ENCODE results near the gene DHRS4.

DHRS4 gene

GRCh38 chr14:23916446-23916845, 37.1 kb upstream of the DHRS4 start:
- TF ChIP-seq, protein P1, sequence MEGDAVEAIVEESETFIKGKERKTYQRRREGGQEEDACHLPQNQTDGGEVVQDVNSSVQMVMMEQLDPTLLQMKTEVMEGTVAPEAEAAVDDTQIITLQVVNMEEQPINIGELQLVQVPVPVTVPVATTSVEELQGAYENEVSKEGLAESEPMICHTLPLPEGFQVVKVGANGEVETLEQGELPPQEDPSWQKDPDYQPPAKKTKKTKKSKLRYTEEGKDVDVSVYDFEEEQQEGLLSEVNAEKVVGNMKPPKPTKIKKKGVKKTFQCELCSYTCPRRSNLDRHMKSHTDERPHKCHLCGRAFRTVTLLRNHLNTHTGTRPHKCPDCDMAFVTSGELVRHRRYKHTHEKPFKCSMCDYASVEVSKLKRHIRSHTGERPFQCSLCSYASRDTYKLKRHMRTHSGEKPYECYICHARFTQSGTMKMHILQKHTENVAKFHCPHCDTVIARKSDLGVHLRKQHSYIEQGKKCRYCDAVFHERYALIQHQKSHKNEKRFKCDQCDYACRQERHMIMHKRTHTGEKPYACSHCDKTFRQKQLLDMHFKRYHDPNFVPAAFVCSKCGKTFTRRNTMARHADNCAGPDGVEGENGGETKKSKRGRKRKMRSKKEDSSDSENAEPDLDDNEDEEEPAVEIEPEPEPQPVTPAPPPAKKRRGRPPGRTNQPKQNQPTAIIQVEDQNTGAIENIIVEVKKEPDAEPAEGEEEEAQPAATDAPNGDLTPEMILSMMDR (IDR thresholded peaks at IDR 0.05; ENCODE audit: insufficient read depth, low read length, poor library complexity, severe bottlenecking), result no peak
- H3K4me3 ChIP-seq (replicated peaks; ENCODE audit: low read depth, low read length), result no peak overlapping the region
- H3K36me3 ChIP-seq (ENCODE audit: control insufficient read depth, insufficient read depth, low read length), result no peaks in the 10 kb centered on the region
- no peak for DNase-seq (ENCODE audit: extremely low read depth, insufficient read length)
- no peaks in the 10 kb centered on the region for H3K27me3 ChIP-seq (replicated peaks; ENCODE audit: control insufficient read depth, insufficient read depth, low read length)

GRCh38 chr14:23922545-23922944, 31.0 kb upstream of the DHRS4 start:
- no peaks in the 10 kb centered on the region for H3K36me3 ChIP-seq (ENCODE audit: control insufficient read depth, insufficient read depth, low read length)
- no peak for DNase-seq (ENCODE audit: extremely low read depth, insufficient read length)
- H3K4me3 ChIP-seq (replicated peaks; ENCODE audit: low read depth, low read length), result no peak overlapping the region
- TF ChIP-seq, protein P1 (IDR thresholded peaks at IDR 0.05; ENCODE audit: insufficient read depth, low read length, poor library complexity, severe bottlenecking), result no peak
- no peaks in the 10 kb centered on the region for H3K27me3 ChIP-seq (replicated peaks; ENCODE audit: control insufficient read depth, insufficient read depth, low read length)

DNA sequence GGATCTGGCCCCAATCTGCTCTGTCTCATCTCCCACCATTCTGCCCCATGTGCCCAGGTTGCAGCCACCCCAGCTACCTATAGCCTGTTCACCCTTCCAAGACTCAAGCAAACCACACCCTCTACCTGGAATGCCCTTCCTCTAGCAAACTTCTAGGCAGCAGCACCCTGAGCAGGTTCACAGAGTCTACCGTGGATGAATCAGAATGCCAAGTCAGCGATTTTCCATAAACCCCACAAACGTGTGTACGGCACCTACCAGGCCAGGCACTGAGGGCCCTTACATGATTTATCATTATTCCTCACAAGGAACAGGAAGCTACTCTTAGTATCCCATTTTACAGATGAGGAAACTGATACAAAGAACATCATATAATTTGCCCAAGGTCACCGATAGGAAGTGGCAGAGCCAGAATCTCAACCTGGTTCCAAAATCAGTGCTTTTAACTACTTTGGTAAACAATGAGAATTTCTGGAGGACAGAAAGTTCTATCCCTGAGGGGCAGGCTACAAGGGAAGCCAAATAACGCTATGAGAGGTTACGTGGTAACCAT, 28.0 kb upstream of the DHRS4 start:
- Histone ChIP-seq H3K4me3 (replicated peaks; ENCODE audit: low read depth, low read length) (no peak overlapping the region), H3K27me3 (replicated peaks; ENCODE audit: control insufficient read depth, insufficient read depth, low read length) (no peaks in the 10 kb centered on the region), H3K36me3 (ENCODE audit: control insufficient read depth, insufficient read depth, low read length) (no peaks in the 10 kb centered on the region)
- TF ChIP-seq, protein P1 (IDR thresholded peaks at IDR 0.05; ENCODE audit: insufficient read depth, low read length, poor library complexity, severe bottlenecking), result no peak
- DNase-seq (ENCODE audit: extremely low read depth, insufficient read length), result no peak

DNA sequence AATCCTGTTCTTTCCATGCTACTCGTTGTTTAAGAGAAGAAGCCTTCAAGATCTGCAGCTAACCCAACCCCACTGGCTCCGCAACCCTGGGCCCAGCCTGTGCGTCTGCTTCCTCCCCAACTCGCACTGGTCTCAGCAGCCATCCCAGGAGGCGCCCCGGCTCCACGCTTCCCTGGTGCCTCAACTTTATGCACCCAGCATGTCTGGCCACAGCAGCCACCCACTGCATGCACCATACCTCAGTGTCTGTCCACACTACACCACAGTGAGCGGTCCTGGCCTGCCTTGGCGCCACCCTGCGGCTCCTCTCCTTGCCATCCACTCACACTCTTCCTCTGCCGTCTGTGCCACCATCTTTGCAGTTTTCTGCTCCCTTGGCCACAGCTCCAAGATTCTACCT, 27.0 kb upstream of the DHRS4 start:
- H3K27me3 ChIP-seq (replicated peaks; ENCODE audit: control insufficient read depth, insufficient read depth, low read length), result no peaks in the 10 kb centered on the region
- H3K36me3 ChIP-seq (ENCODE audit: control insufficient read depth, insufficient read depth, low read length), result no peaks in the 10 kb centered on the region
- TF ChIP-seq, protein P1 (IDR thresholded peaks at IDR 0.05; ENCODE audit: insufficient read depth, low read length, poor library complexity, severe bottlenecking), result no peak
- no peak for DNase-seq (ENCODE audit: extremely low read depth, insufficient read length)
- no peak overlapping the region for H3K4me3 ChIP-seq (replicated peaks; ENCODE audit: low read depth, low read length)

GRCh38 chr14:23929136-23929535, 24.4 kb upstream of the DHRS4 start:
- Histone ChIP-seq H3K4me3 (replicated peaks; ENCODE audit: low read depth, low read length) (no peak overlapping the region), H3K27me3 (replicated peaks; ENCODE audit: control insufficient read depth, insufficient read depth, low read length) (no peaks in the 10 kb centered on the region), H3K36me3 (ENCODE audit: control insufficient read depth, insufficient read depth, low read length) (no peaks in the 10 kb centered on the region)
- no peak for DNase-seq (ENCODE audit: extremely low read depth, insufficient read length)
- TF ChIP-seq, protein P1 (IDR thresholded peaks at IDR 0.05; ENCODE audit: insufficient read depth, low read length, poor library complexity, severe bottlenecking), result no peak

DNA sequence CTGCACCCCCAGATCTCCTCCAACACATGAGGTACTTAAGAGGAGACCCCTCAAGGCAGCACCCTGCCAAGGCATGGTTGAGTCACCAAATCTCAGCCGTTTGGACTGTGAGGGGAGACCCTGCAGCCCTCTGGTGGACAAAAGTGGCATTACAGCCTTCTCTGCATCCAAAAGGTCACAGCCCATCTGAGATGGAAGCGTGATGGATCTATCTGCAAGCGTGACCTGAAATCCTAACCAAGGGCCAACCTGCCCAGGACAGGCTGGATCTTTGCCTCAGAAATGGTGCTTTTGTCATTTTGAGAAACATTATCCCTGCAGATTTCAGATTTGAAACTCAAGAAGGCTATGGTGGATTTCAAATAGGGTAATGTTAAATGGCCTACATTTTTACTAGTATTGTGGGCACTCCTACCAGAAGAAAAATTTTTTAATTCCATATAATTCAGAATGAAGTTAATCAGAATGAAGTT, 23.7 kb upstream of the DHRS4 start:
- peak; percentile 22 for DNase-seq (ENCODE audit: extremely low read depth, insufficient read length)
- H3K27me3 ChIP-seq (replicated peaks; ENCODE audit: control insufficient read depth, insufficient read depth, low read length), result no peaks in the 10 kb centered on the region

More for the DNA sequence above, 23.7 kb upstream of the DHRS4 start:
- TF ChIP-seq, protein P1 (IDR thresholded peaks at IDR 0.05; ENCODE audit: insufficient read depth, low read length, poor library complexity, severe bottlenecking), result peak; percentile 95
- H3K4me3 ChIP-seq (replicated peaks; ENCODE audit: low read depth, low read length), result no peak overlapping the region
- no peaks in the 10 kb centered on the region for H3K36me3 ChIP-seq (ENCODE audit: control insufficient read depth, insufficient read depth, low read length)

All from GM06990 (cell line).